ENCODE data around the gene DCP1A. TPM values are rescaled to one million over a fixed set of nuclear protein-coding genes. Genes with fewer than 3 reads are reported as not detected.
"Not testable (repeated sequence)": the region's sequence is repeated elsewhere in the genome, so short reads cannot be mapped to it uniquely, and the experiment has no call there.

Gene DCP1A
- 21.2 and 25.4 TPM in 2 replicates for total RNA-seq (2014; rRNA removed; shearing (Covaris generic))
- 7.5 and 10.4 TPM in 2 replicates for polyA plus RNA-seq (2014; cell fraction: nucleus; rRNA removed)

DNA sequence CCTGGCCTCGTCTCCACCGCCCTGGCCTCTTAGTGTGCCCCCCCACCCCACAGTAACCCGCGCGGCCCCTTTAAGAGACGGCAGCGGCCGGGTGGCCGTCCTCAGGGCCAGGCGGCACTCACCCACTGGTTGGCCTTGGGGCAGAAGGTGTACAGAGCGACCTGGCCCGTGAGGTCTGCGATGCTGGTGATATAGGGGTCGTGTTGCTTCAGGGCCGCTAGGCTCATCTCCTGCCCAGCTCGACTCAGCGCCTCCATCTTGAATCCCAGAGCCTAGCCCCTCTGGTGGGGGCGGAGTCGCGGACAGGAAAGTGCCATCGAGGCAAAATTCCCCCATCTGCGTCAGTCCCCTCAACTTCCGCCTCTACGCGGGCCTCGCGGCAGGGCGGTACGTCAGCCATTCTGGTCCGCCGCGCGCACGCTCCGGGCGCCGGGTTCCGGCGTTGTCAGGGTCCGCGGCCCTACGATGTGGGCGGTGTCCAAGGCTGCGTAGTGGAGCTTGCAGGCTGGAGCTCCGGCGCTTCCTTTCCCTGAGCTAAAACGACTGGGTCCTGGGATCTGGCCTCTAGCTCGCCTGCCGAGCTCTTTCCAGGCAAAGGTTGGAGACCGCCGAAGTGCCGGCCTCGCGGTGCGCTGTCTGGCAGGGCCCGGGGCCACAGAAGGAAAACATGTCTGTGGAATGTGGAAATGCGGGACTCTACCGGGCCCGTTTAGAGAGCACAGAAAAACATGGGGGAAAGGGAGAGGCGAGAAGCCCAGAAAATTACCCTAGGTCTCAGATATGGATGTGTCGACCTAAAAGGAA lies at the start of gene DCP1A:
Gene DCP1A (minus strand): TSS at position 283 of the 804 bp plus-strand sequence. CDS start 26 bp downstream, at position 257.
- peak; percentile 89 for DNase-seq (ENCODE audit: extremely low read depth, low read depth)

DNA sequence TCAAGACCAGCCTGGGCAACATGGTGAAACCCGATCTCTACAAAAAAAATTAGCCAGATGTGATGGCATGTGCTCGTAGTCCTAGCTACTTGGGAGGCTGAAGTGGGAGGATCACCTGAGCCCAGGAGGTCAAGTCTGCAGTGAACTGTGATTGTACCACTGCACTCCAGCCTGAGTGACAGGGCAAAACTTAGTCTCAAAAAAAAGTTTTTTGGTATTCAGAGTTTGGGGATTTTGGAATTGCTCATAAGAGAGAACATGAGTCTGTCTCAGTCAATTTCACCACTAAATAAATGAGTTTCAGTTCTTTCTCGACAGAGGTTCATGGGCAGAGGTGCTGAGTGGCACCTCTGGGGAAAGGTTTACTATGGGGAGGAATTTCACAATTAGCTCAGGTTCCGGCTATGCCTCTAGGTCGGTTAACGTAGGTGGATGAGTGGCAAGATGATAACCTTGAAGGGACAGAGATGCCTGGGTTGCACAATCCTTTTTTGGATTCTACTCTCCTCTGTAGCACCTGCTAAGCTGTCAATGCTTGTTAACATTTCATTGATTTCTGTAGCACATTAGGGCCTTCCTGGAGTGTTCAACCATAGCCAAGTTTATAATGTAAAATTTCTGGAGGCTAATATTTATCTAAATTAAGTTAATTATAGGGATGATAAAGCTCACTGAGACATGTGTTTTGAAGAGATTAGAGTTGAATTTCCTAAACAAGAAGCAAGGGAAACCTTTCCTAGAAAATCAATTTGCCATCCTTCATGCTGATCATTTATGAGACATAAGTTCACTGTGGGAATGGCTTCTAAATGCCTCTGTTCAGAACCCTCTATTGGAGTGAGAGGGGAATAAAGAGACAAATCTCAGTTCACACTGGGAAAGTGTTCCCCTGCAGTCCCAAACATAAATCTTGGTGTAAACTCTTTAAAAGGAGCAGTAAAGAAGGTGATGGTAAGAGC lies 37.4 kb upstream of the DCP1A start:
- DNase-seq (ENCODE audit: extremely low read depth, low read depth) = no peak

DNA sequence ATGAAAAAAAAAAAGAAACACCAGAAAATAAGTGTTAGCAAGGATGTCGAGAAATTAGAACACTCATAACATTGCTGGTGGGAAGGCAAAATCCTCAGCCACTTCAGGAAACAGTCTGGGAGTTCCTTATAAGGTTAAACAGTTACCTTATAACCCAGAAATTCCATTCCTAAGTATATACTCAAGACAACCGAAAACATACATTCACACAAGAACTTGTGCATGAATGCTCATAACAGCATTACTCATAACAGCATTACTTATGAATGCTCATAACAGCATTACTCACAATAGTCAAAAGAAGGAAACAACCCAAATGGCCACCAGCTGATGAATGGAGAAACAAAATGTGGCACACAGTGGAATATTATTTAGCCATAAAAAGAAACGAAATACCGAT lies 34.8 kb upstream of the DCP1A start:
- DNase-seq (ENCODE audit: extremely low read depth, low read depth) = no peak

DNA sequence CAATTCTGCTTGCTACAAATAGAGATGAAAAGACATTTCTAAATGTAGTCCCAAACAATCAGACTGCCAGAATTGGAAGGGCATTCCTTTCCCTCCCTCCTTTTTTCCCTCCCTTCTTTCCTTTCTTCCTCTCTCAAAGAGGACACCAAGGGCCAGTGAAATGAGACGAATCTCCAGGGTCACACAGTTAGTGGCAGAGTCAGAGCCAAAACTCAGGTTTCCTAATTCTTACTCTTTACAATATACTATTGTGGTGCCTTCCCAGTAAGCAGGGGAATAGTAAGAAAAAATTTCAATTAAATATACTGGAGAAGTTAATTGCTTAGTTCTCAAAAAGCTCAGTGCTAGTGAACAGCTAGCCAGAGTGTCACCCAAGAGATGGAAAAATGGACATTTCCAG lies 33.0 kb upstream of the DCP1A start:
- no peak for DNase-seq (ENCODE audit: extremely low read depth, low read depth)

DNA sequence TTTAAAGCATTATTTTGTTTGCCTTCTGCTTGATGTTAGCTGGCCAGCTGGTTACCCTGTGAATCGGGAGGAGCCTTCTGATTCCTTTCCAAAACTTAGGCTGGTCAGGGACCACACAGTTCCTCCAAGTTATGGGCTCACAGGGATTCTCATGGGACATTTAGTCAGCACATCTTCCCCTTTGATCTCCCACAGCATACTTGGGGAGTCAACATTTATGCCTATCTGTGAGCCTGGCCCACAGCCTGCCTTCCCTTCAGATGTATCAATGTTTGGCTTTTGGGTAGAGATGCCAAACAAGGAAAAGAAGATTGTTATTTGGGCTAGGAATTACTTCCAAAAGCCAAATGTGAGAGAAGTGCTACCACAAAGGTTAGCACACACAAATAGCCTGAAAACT lies 32.6 kb upstream of the DCP1A start:
- DNase-seq (ENCODE audit: extremely low read depth, low read depth) = no peak

DNA sequence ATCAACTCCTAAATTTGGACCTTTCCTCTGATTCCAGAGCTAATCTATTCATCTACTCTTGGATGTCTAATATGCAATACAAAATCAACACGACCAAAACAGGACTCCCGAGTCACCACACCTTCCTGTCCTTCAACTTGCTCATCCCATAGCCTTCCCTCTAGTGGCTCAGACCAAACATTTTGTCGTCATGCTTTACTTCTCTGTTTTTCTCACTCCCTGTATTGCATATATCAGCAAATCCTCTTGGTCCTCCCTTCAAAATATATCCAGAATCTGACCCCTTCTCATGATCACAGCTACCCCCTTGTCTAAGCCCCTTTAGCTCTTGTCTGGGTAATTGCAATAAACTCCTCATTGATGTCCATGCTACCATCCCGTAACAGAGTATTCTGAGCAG lies 30.5 kb upstream of the DCP1A start:
- no peak for DNase-seq (ENCODE audit: extremely low read depth, low read depth)

DNA sequence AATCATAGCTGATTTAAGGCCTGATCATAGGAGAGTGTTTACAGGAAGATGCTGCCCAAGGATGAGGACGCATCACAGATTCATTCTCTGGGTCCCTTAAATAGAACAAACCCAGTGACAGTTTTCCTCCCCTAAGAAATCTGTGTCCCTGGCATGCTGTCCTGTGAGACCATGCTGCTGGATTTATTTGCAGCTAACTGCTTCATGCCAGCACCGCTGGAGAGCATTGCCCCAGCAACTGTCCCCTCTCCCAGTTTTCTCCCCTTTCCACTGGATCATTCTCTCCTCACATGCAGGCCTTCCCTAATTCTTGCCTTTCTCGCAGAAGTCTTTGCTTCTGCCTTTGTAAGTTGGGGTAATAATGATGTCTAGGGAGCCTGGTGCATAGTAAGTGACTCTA lies 29.3 kb upstream of the DCP1A start:
- DNase-seq (ENCODE audit: extremely low read depth, low read depth) = no peak

DNA sequence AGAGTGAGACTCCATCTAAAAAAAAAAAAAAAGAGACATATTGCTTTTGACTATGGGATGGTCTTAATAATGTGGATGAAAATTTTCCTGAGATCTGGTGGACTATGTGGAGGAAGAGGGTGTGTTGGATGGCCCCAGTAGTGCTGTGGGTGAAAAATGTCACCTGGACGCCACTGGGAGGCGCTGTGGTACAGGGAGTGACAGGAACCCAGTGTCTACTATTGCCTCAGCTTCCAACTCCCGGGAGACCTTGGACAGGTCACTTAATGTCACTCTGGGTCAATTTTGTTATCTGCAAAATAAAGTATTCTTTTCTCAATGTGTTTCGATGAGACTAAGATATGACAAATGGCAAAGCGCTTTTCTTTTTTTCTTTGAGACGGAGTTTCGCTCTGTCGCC lies 27.7 kb upstream of the DCP1A start:
- DNase-seq (ENCODE audit: extremely low read depth, low read depth) = peak; percentile 66

DNA sequence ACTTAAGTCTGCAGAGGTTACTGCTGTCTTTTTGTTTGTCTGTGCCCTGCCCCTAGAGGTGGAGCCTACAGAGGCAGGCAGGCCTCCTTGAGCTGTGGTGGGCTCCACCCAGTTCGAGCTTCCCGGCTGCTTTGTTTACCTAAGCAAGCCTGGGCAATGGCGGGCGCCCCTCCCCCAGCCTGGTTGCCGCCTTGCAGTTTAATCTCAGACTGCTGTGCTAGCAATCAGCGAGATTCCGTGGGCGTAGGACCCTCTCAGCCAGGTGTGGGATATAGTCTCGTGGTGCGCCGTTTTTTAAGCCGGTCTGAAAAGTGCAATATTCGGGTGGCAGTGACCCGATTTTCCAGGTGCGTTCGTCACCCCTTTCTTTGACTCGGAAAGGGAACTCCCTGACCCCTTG lies 23.4 kb upstream of the DCP1A start:
- DNase-seq (ENCODE audit: extremely low read depth, low read depth) = not testable (repeated sequence)

DNA sequence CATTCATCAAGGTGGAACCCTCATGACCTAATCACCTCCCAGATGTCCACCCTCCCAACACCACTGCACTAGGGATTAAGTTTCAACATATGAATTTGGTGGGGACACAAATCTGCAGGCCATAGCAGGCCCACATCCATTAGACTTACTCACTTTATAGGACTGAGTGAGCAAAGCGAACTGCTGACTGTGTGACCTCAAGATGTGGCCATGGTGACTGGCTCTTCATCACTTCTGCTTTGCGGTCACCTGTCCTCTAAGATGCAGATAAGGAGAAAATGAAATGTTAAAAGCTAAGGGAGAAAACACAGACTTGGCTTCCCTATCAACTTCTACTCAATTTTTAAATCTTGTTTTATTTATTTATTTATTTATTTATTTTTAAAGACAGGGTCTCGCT lies 14.5 kb upstream of the DCP1A start:
- no peak for DNase-seq (ENCODE audit: extremely low read depth, low read depth)

DNA sequence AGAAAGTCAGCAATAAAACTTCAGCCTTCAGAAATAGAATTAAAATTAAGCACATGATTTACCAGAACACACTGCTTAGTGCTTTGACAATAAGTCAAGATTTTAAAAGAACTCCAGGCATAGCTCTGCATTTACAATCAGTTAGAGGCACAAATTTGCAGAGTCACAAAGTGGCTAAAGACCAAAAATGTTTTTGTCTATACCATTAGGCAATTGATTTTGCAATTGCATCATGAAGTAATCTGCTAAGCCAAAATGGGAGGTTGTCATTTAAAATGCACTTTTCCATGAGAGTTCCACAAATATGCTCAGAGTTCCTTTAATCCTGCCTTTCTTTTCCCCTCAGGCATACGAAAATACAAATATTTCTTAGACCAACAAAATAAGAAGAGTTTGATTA lies 10.1 kb upstream of the DCP1A start:
- DNase-seq (ENCODE audit: extremely low read depth, low read depth) = no peak

DNA sequence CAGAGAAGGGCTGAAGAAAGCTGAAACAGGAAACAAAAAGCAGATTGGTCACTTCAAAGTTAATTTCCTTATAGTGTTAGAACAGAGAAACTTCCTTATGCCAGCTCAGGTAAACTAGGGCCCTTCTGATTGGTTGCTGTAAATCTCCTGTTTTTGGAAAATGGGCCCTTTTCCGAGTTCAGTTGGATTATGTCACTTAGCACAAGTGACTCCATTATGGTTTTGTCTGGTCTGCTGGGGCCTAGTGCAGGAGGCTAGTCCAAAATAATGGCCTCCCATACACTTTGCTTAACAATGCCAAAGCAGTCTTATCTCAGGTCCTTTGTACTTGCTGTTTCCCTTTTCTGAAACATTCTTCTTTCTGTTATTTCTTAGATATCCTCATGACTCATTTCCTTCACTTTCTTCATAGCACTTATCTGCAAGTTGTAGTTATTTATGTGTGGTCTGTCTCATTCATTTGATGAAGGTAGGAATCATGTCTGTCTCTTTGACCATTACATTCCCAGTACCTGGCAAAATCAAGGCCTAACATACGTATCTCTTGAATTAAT lies 7.7 kb upstream of the DCP1A start:
- no peak for DNase-seq (ENCODE audit: extremely low read depth, low read depth)

DNA sequence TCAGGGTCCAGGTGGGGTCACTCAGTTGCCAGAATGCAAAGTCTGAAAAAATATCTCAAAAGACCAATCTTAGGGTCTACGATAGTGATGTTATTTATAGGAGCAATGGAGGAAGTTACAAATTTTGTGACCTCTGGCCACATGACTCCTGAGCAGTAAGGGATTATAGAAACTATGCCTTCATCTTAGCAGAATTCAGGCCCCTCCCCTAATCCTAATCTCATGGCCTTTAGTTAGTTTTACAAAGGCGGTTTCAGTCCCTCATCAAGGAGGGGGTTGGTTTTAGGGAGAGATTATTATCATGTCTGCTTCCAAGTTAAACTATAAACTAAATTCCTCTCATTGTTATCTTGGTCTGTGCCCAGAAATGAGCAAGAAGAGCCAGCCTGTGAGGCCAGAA lies 5.9 kb upstream of the DCP1A start:
- no peak for DNase-seq (ENCODE audit: extremely low read depth, low read depth)

DNA sequence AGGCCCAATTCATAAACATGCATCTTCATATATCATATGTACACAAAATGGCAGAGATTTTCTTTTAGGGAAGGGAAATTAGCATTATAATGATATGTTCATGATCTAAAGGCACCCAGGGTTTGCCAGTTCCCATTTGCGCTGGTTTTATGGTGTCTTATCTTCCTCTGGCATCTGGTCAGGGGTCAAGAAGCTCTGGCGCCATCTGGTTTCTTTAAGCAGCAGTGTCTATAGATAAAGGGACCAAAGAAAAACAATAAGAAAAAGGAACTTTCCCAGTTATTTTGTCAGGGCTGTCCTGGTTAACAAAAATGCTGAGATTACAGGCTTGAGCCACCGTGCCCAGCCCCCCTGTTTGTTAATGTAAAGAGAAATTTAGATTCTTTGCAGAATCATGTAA lies 3.3 kb upstream of the DCP1A start:
- DNase-seq (ENCODE audit: extremely low read depth, low read depth) = peak; percentile 41

DNA sequence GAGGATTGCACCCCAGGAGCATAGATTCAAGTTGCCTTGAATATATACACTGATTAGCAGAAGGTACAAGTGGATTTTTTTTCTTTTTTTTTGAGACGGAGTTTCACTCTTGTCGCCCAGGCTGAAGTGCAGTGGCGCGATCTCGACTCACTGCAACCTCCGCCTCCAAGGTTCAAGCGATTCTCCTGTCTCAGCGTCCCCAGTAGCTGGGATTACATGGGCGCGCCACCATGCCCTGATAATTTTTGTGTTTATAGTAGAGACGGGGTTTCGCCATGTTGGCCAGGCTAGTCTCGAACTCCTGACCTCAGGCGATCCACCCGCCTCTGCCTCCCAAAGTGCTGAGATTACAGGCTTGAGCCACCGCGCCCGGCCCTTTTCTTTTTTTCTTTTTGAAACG lies 775 bp upstream of the DCP1A start:
- not testable (repeated sequence) for DNase-seq (ENCODE audit: extremely low read depth, low read depth)

DNA sequence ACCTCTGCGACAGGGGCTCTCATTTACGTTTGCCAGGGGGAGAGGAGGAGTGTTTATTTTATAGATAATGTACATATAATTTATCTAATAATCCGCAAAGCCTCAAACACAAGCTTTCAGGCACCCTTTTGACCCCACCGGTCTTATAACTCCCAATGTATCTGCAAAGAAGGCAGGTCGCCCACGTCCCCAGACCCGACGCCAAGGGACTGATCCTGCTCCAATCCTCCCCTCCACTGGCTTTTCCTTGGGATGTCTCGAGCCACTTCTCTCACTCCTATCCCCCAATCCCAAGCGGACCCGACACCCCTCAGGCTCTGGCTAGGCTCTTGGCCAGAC lies 452 bp downstream of the DCP1A start:
- no peak for DNase-seq (ENCODE audit: extremely low read depth, low read depth)

DNA sequence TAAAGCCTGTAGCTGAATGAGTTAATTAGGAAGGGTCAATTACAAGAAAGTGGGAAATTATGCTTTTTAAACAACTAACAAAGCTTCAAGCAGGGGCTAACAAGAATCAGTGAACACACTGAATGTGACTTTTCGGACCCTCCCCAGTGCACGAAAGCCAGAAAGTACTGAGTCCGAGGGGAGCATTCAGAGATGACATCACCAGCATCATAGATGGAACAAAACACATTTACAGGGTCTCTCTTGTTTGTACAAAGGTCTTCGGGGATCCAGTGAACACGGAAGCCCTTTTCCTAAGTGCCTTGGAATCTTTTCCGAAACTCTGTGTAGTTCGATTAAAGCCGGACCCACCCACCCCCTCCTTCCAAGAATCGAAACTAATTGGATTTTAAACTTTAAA lies 829 bp downstream of the DCP1A start:
- no peak for DNase-seq (ENCODE audit: extremely low read depth, low read depth)

DNA sequence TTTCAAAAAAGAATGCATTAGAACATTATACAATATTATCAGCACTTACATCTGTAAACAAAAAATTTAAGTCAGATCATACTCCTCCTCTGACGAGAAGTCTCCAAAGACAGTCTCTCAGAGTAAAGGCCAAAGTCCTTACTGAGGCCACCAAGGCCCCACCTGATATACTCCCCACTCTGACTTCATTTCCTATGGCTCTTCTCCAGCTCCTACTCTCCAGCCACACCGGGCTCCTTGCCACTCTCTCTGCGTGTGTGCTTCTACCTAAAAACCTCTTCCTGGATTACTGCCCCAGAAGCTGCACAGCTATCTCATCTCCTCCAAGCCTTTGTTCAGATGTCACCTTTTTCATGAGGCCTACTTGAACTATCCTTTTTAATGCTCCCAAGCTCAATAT lies 5.0 kb downstream of the DCP1A start:
- no peak for DNase-seq (ENCODE audit: extremely low read depth, low read depth)

DNA sequence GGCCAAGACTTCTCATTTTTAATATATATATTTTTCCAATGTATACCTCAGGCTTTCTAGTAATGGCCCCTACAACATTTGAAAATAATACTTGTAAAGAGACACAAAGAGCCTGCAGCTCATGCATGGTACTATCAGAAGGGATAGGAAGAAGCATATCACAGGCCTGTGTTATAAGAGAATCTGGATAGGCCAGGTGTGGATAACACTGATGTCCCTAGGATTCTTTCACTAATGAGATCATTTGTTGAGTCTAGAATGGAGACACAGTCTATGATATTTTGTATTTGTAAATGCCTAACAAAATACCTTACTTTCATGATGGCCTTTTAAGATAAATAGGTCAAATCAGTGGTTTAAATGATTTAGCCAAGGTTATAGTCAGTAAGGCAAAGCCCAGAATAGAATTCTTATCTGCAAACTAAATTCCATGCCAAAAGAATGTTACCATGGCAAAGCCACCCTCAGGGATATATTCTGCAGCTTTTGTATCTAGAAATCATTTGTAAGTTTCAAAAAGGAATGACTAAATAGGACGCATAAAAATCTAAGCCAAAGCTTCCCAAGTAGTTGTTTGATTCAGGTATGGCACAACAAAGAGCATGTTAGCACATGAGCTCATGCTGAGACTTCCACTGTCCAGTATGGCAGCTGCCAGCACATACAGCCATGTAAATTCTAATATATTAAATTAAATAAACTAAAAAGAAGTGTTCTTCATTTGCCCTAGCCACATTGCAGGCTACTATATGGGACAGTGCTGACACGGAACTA lies 10.0 kb downstream of the DCP1A start:
- no peak for DNase-seq (ENCODE audit: extremely low read depth, low read depth)

DNA sequence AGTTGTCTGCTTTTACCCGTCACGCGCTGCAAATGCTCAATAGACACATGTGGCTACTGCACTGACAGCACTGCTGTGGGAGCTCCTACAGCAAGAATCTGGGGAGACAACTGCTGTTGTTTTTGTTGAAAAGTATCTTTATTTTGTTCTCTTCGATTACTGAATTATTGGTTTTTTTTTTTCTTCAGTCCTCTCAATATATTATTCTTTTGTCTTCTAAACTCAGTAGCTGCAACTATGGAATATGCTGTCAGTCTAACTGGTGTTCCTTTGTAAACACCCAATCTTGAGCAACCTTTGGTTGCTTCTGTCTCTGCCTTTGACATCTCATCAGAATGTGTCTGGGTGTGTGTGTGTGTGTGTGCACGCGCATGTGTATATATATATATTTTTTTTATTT lies 12.6 kb downstream of the DCP1A start:
- DNase-seq (ENCODE audit: extremely low read depth, low read depth) = no peak

DNA sequence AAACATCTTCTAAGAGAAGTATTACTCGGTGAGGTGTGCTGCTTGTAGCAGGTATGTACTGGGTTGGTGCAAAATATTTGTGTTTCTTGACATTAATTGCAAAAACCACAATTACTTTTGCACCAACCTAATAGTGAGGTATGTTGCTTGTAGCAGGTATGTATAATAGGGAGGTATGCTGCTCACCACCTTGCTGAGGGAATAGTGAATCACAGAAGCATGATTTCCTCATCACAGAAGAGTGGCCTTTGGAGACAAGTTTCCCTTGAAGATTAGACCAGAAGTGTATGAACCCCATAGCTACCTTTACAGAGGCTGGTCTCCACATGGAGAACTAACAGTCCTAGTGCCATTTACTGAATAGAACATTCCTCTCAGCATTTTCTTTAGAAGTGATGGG lies 15.5 kb downstream of the DCP1A start:
- DNase-seq (ENCODE audit: extremely low read depth, low read depth) = no peak

Data from NCI-H460 (cell line).